GM23248 (cell line): ENCODE measurements around the gene ATXN7L1. TPM values are rescaled to one million over a fixed set of nuclear protein-coding genes. Genes with fewer than 3 reads are reported as not detected.

Source experiments
- DNase-seq: peaks from one replicate; pipeline ENCODE4 v3.0.0-alpha.2; 2015
- H2AFZ ChIP-seq: fragments of 200-600 bp; sonication (generic); 2 replicates; pipeline ENCODE4 v1.6.1; 2016; ENCODE audit warnings: antibody characterized with exemption
- H3F3A ChIP-seq: fragments of 200-600 bp; sonication (generic); 2 replicates; pipeline ENCODE4 v1.6.1; 2016; ENCODE audit warnings: mild to moderate bottlenecking, antibody characterized with exemption, mixed run types; ENCODE audit not compliant: insufficient read depth
- H3K27ac ChIP-seq: fragments of 200-600 bp; sonication (generic); 2 replicates; pipeline ENCODE4 v1.5.1; 2016; ENCODE audit warnings: mild to moderate bottlenecking
- H3K27me3 ChIP-seq: fragments of 200-600 bp; sonication (generic); replicated peaks from 2 replicates; pipeline ENCODE4 v1.6.1; 2016; ENCODE audit warnings: mild to moderate bottlenecking; ENCODE audit not compliant: insufficient read depth
- H3K36me3 ChIP-seq: fragments of 200-600 bp; sonication (generic); 2 replicates; pipeline ENCODE4 v1.6.1; 2016; ENCODE audit warnings: low read depth, mild to moderate bottlenecking
- H3K4me1 ChIP-seq: fragments of 200-600 bp; sonication (generic); 2 replicates; pipeline ENCODE4 v1.6.1; 2016; ENCODE audit warnings: mild to moderate bottlenecking; ENCODE audit not compliant: insufficient read depth
- H3K4me2 ChIP-seq: fragments of 200-600 bp; sonication (generic); one replicate; pipeline ENCODE4 v1.6.1; 2016; ENCODE audit warnings: mild to moderate bottlenecking; ENCODE audit not compliant: unreplicated experiment
- H3K4me3 ChIP-seq: fragments of 200-600 bp; sonication (generic); 2 replicates; pipeline ENCODE4 v1.5.1; 2016; ENCODE audit warnings: mild to moderate bottlenecking
- H3K79me2 ChIP-seq: fragments of 200-600 bp; sonication (generic); 2 replicates; pipeline ENCODE4 v1.6.1; 2016; ENCODE audit warnings: mild to moderate bottlenecking; ENCODE audit not compliant: insufficient read depth
- H3K9ac ChIP-seq: fragments of 200-600 bp; sonication (generic); 2 replicates; pipeline ENCODE4 v1.6.1; 2016; ENCODE audit warnings: mild to moderate bottlenecking
- H3K9me2 ChIP-seq: fragments of 200-600 bp; sonication (generic); 2 replicates; pipeline ENCODE4 v1.6.1; 2016; ENCODE audit warnings: mixed run types, mild to moderate bottlenecking, moderate library complexity; ENCODE audit not compliant: insufficient read depth
- H3K9me3 ChIP-seq: fragments of 200-600 bp; sonication (generic); one replicate; pipeline ENCODE4 v1.6.1; 2017; ENCODE audit warnings: low read depth
- H4K20me1 ChIP-seq: fragments of 200-600 bp; sonication (generic); 2 replicates; pipeline ENCODE4 v1.6.0; 2016; ENCODE audit not compliant: insufficient read depth
- EZH2 ChIP-seq: fragments of 200-600 bp; sonication (generic); IDR thresholded peaks from 2 replicates; pipeline ENCODE4 v1.6.1; 2018; ENCODE audit warnings: antibody characterized with exemption, mild to moderate bottlenecking; ENCODE audit not compliant: insufficient read depth, poor library complexity, severe bottlenecking
- EZH2phosphoT487 ChIP-seq: fragments of 200-600 bp; sonication (generic); IDR thresholded peaks from 2 replicates; pipeline ENCODE4 v1.6.1; 2018; ENCODE audit warnings: antibody characterized with exemption, moderate library complexity, mild to moderate bottlenecking, low read depth; ENCODE audit not compliant: insufficient read depth
- WGBS, 2 experiments: methylation state at CpG; one replicate each; pipeline ENCODE4 v1.1.6; 2015 to 2017; ENCODE audit warnings: low lambda C conversion rate in 2 of 2, low coverage in 1 of 2; ENCODE audit errors: missing lambda C conversion rate in 2 of 2; 5-methylcytosine and 5-hydroxymethylcytosine counted together
- in situ Hi-C: fragments of 300-500 bp; cut with MboI; formaldehyde crosslinking; loops from 2 replicates; pipeline ENCODE4 v1.15.0; 2020
- polyA plus RNA-seq: library from polyadenylated mRNA; unstranded; fragments of >200 nt; fragmentation: Nextera tagmentation; extraction: Ambion mirVana; gene quantifications from 2 replicates; pipeline ENCODE4 v1.2.1, GENCODE V29; 2016
- total RNA-seq: library from RNA; depleted of rRNA; stranded (reverse); fragments of >200 nt; shearing (Covaris generic); gene quantifications from 2 replicates; pipeline ENCODE4 v1.2.3, GENCODE V29; 2014

ATXN7L1 gene
- total and polyA plus RNA-seq, 2 experiments from 2014 or later, result 3.7 to 4.5 TPM

DNA sequence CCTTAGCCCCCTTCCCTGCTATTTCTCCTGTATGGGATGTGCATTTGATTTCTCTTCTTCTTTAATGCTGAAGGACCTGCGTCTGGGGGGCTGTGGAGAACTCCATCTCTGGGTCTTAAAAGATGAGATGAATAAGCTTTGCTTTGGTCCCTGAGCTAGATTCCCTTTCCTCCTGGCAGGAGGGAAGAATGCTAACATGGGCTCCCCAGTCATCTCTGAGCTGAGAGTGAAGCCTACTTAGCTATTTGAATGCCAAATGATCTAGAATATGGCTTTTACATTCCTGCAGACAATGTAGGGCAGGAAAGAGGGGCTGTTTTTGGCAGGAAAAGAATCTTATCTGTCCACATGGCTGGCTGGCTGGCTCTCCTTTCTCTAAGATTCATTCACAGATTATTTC is 232.5 kb downstream of the ATXN7L1 start:
- no peaks in the 10 kb centered on the region for H3K4me1 ChIP-seq
- in situ Hi-C loops, result loop anchor here (10.0 kb wide), 1 partner anchor 401 kb away; no protein-coding TSS in a partner anchor
- no peak for DNase-seq
- H3K9me3 ChIP-seq, result no peaks in the 10 kb centered on the region
- no peak overlapping the region for H2AFZ ChIP-seq
- no peak for TF ChIP-seq EZH2
- TF ChIP-seq EZH2phosphoT487, result no peak
- H3K27me3 ChIP-seq, result no peaks in the 10 kb centered on the region
- no peak overlapping the region for H3K27ac ChIP-seq
- H3K4me3 ChIP-seq, result no peak overlapping the region
- no peaks in the 10 kb centered on the region for H3K9me2 ChIP-seq
- H3K9ac ChIP-seq, result no peak overlapping the region
- no peak overlapping the region for H3K4me2 ChIP-seq
- H3K79me2 ChIP-seq, result no peaks in the 10 kb centered on the region
- 85 to 89% methylated on average over 1 of the region's 1 CpG for WGBS, 2 experiments
- no peaks in the 10 kb centered on the region for H3F3A ChIP-seq
- no peaks in the 10 kb centered on the region for H3K36me3 ChIP-seq
- H4K20me1 ChIP-seq, result no peaks in the 10 kb centered on the region

DNA sequence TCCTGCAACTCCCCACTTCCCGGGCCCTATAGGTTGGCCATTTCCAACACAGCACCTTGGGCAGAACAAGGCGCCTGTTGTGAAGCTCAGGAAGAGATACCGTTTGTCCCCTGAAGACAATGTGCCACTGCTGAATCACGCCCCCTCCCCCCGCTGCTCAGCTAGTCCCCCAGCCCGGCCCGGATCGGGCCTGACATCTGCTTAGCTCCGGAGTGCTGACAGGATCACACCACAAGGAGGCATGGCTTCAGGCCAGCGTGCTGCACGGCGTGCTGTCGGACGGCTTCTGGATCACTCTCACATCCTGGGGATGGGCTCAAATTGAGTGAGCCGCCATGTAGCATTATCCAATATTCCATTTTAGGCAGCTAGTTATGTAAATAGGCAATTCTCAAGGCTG is 233.0 kb downstream of the ATXN7L1 start:
- DNase-seq, result no peak

DNA sequence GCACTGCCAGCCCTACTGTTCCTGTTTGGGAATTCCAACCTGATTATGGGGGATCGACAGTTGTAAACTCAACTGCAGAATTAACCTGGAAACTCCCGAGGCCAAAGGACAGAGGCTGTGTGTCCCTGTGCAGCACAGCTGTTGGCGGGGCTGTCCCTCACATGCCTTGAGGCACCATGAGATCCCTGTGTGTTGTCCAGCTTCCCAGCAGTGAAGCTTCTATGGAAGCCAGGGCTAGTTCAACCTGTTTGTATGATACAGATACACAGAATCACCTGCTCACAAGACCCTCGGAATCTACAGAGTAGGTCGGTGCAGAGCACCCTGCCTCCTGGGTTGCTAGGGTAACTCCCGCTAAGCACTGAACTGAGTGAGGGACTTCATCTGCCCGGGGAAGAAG is 234.1 kb downstream of the ATXN7L1 start:
- Histone ChIP-seq H3K4me2 (no peak overlapping the region), H3K9me3 (no peaks in the 10 kb centered on the region), H2AFZ (no peak overlapping the region), H3K4me3 (no peak overlapping the region), H3K9ac (no peak overlapping the region), H3K36me3 (no peaks in the 10 kb centered on the region), H3K27ac (no peak overlapping the region), H3K27me3 (no peaks in the 10 kb centered on the region), H3K4me1 (no peaks in the 10 kb centered on the region), H3K9me2 (no peaks in the 10 kb centered on the region), H4K20me1 (no peaks in the 10 kb centered on the region), H3K79me2 (no peaks in the 10 kb centered on the region), H3F3A (no peaks in the 10 kb centered on the region)
- no peak for TF ChIP-seq EZH2
- no peak for TF ChIP-seq EZH2phosphoT487
- DNase-seq, result no peak
- 91 to 92% methylated on average over 7 of the region's 7 CpGs for WGBS, 2 experiments
- in situ Hi-C loops, result loop anchor here (10.0 kb wide), 1 partner anchor 403 kb away; no protein-coding TSS in a partner anchor

More for the DNA sequence above, 233.0 kb downstream of the ATXN7L1 start:
- Histone ChIP-seq H3K4me3 (no peak overlapping the region), H3K36me3 (no peaks in the 10 kb centered on the region), H3K9ac (no peak overlapping the region), H2AFZ (no peak overlapping the region), H3K27me3 (no peaks in the 10 kb centered on the region), H3K4me1 (no peaks in the 10 kb centered on the region), H3K79me2 (no peaks in the 10 kb centered on the region), H3K4me2 (no peak overlapping the region), H3F3A (no peaks in the 10 kb centered on the region), H3K27ac (no peak overlapping the region), H3K9me3 (no peaks in the 10 kb centered on the region), H3K9me2 (no peaks in the 10 kb centered on the region), H4K20me1 (no peaks in the 10 kb centered on the region)
- WGBS, 2 experiments, result 78 to 81% methylated on average over 15 of the region's 15 CpGs
- in situ Hi-C loops, result loop anchor here (10.0 kb wide), 1 partner anchor 401 kb away; no protein-coding TSS in a partner anchor
- no peak for TF ChIP-seq EZH2
- TF ChIP-seq EZH2phosphoT487, result no peak

DNA sequence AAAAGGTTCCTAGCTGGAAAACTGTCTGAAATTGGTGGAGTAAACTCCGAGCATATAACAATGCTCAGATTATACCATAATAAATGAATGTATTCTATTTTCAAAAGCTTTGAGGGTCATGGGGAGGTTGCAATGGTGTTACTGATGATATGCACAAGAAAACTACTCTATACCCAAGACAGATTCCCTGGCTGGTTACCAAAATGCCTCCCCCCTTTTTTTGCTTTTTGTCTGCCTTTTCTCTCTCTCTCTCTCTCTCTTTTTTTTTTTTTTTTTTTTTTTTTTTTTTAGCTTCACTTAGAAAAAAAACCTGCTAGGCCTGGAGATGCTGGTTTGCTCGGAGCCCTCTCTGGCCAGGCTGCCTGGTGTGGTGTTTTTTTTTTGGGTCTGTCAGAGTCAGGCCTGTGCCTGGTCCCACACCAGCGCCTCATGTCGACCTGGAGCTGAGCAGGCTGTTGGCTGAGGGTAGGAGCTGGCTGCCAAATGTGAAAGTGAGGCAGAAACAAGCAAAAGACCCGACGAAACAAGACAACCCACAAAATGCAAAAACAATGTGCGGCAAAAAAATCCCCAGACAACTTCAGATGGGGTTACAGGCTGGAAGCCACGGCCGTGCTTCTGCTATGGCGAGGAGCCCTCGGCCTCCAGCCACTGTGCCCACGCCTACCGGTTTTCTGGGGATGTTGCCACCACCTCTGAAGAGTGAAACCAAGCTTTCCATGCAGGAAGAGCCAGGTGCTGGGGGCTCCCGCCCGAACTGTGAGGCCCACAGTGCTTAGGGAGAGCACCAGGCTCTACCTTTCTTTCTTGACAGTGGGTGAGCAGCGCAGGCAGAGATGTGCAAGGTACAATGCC is 235.2 kb downstream of the ATXN7L1 start:
- H3K4me1 ChIP-seq, result no peaks in the 10 kb centered on the region
- TF ChIP-seq EZH2phosphoT487, result no peak
- TF ChIP-seq EZH2, result no peak
- H3K36me3 ChIP-seq, result no peaks in the 10 kb centered on the region
- H3K9me2 ChIP-seq, result no peaks in the 10 kb centered on the region
- 52 to 59% methylated on average over 15 to 16 of the region's 16 CpGs for WGBS, 2 experiments
- H3K4me3 ChIP-seq, result no peak overlapping the region
- no peaks in the 10 kb centered on the region for H3F3A ChIP-seq
- H4K20me1 ChIP-seq, result no peaks in the 10 kb centered on the region
- H3K4me2 ChIP-seq, result no peak overlapping the region
- H3K27ac ChIP-seq, result no peak overlapping the region
- H3K9ac ChIP-seq, result no peak overlapping the region
- no peak for DNase-seq
- no peaks in the 10 kb centered on the region for H3K79me2 ChIP-seq
- in situ Hi-C loops, result loop anchor here (10.0 kb wide), 1 partner anchor 404 kb away; no protein-coding TSS in a partner anchor
- H3K9me3 ChIP-seq, result no peaks in the 10 kb centered on the region
- no peaks in the 10 kb centered on the region for H3K27me3 ChIP-seq
- H2AFZ ChIP-seq, result no peak overlapping the region
